ENCODE data around the gene BLTP3A.

DNA sequence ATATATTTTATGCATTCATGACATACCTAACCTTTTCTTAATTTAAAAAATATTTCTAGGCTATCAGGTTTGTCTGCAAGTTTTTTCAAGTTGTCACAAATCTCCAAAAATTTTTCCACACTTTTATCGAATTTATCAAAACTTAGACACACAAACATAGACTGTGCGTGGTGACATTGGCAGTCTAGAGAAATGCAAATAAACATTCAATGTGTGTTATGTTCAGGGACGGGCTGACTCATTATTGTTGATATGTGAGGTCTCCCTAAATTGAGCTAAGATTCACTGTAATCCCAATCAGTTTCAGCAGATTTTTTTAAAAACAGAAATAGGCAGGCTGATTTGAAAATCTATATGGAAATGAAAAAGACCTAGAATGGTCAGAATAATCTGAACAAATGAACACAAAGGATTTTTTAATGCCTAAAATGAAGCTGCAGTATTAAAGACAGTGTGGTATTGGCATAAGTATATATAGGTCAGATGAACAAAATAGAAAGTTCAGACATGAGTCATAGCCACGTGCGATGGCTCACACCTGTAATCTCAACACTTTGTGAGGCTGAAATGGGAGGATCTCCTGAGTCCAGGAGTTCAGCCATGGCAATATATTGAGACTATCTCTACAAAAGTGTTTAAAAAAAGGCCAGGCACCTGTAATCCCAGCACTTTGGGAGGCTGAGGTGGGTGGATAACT lies 19.2 kb downstream of the BLTP3A start:
- TF ChIP-seq RARB (CRISPR knock-in tag; IDR thresholded peaks at IDR 0.05) (no peak), SNAI2 (CRISPR knock-in tag; IDR thresholded peaks at IDR 0.05) (no peak)
- TF ChIP-seq, protein P1, sequence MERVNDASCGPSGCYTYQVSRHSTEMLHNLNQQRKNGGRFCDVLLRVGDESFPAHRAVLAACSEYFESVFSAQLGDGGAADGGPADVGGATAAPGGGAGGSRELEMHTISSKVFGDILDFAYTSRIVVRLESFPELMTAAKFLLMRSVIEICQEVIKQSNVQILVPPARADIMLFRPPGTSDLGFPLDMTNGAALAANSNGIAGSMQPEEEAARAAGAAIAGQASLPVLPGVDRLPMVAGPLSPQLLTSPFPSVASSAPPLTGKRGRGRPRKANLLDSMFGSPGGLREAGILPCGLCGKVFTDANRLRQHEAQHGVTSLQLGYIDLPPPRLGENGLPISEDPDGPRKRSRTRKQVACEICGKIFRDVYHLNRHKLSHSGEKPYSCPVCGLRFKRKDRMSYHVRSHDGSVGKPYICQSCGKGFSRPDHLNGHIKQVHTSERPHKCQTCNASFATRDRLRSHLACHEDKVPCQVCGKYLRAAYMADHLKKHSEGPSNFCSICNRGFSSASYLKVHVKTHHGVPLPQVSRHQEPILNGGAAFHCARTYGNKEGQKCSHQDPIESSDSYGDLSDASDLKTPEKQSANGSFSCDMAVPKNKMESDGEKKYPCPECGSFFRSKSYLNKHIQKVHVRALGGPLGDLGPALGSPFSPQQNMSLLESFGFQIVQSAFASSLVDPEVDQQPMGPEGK (CRISPR knock-in tag; IDR thresholded peaks at IDR 0.05; ENCODE audit: borderline replicate concordance), result no peak
